GM23248 (cell line): Measurements from ENCODE around the gene TRIM43B.
"Not testable (repeated sequence)": the region's sequence is repeated elsewhere in the genome, so short reads cannot be mapped to it uniquely, and the experiment has no call there.

ENCODE experiments used
- EZH2 ChIP-seq: fragments of 200-600 bp; sonication (generic); IDR thresholded peaks from 2 replicates; pipeline ENCODE4 v1.6.1; 2018; ENCODE audit warnings: antibody characterized with exemption, mild to moderate bottlenecking; ENCODE audit not compliant: insufficient read depth, poor library complexity, severe bottlenecking
- EZH2phosphoT487 ChIP-seq: fragments of 200-600 bp; sonication (generic); IDR thresholded peaks from 2 replicates; pipeline ENCODE4 v1.6.1; 2018; ENCODE audit warnings: antibody characterized with exemption, moderate library complexity, mild to moderate bottlenecking, low read depth; ENCODE audit not compliant: insufficient read depth

DNA sequence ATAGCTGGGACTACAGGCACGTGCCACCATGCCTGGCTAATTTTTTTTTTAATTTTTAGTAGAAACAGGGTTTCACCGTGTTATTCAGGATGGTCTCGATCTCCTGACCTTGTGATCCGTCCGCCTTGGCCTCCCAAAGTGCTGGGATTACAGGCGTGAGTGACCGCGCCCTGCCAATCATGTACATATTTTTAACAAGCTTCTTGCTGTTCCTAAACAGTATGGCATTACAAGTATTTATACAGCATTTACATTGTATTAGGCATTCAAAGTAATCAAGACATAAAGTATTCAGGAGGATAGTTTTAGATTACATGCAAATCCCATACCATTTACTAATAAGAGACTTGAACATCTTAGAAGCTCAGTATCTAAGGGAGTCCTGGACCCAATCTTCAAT lies 29.7 kb upstream of the TRIM43B start:
- TF ChIP-seq EZH2, EZH2phosphoT487: not testable (repeated sequence)
